Measurements from ENCODE around the gene LGALS7.

- no peak for TF ChIP-seq POLR2A (IDR thresholded peaks at IDR 0.05; ENCODE audit: low read depth, low read length)
- TF ChIP-seq MAFK (IDR thresholded peaks at IDR 0.05; ENCODE audit: low read depth, low read length) = no peak
- TF ChIP-seq CTCF (conservative IDR thresholded peaks at IDR 0.05; ENCODE audit: low read depth, low read length) = no peak
- no peak for TF ChIP-seq RAD21 (IDR thresholded peaks at IDR 0.05; ENCODE audit: low read length)
- TF ChIP-seq CEBPB (IDR thresholded peaks at IDR 0.05; ENCODE audit: low read depth, low read length) = no peak
- no peak for TF ChIP-seq USF2 (IDR thresholded peaks at IDR 0.05; ENCODE audit: low read depth, low read length)
- TF ChIP-seq SMC3 (IDR thresholded peaks at IDR 0.05; ENCODE audit: low read depth, low read length) = no peak
- no peak for TF ChIP-seq MXI1 (IDR thresholded peaks at IDR 0.05; ENCODE audit: borderline replicate concordance, low read depth, low read length)
- TF ChIP-seq FOS (IDR thresholded peaks at IDR 0.05; ENCODE audit: low read depth, low read length) = no peak
- TF ChIP-seq NFE2L2 (IDR thresholded peaks at IDR 0.05; ENCODE audit: low read depth, low read length) = no peak
- TF ChIP-seq RFX5 (IDR thresholded peaks at IDR 0.05; ENCODE audit: low read depth, low read length) = no peak
- TF ChIP-seq BHLHE40 (IDR thresholded peaks at IDR 0.05; ENCODE audit: low read depth, low read length) = no peak
These were observed 41.5 kb downstream of the LGALS7 start for GRCh38 chr19:38731654-38732301.
